Adrenal gland (tissue), 12 donors: ENCODE data around the gene CMBL. TPM values are rescaled to one million over a fixed set of nuclear protein-coding genes. Genes with fewer than 3 reads are reported as not detected.
"Not testable (repeated sequence)": the region's sequence is repeated elsewhere in the genome, so short reads cannot be mapped to it uniquely, and the experiment has no call there.

Source experiments
- DNase-seq, 7 donors: peaks; one replicate each; pipeline ENCODE4 v3.0.0-alpha.2; 2019 to 2020
- H3K27ac ChIP-seq, 5 donors: fragments of 200-600 bp; sonication (generic) in 4 of 5; 1 replicate in 3 of 5; 2 replicates in 2 of 5; pipeline versions ENCODE4 v1.5.1 to v1.8.0; 2016 to 2020; ENCODE audit warnings: mild to moderate bottlenecking in 1 of 5
- H3K27me3 ChIP-seq: fragments of 200-600 bp; 2 replicates; pipeline ENCODE4 v1.8.0; 2021
- H3K36me3 ChIP-seq, 2 donors: fragments of 200-600 bp; replicated peaks in 1 of 2; 1 replicate in 1 of 2; 2 replicates in 1 of 2; pipeline versions ENCODE4 v1.5.1 to v1.8.0; 2018 to 2022
- H3K4me1 ChIP-seq, 2 donors: fragments of 200-600 bp; replicated peaks in 1 of 2; 1 replicate in 1 of 2; 2 replicates in 1 of 2; pipeline versions ENCODE4 v1.5.1 to v1.8.0; 2018 to 2021
- H3K4me3 ChIP-seq, 4 donors: fragments of 200-600 bp; sonication (generic) in 3 of 4; one replicate each; pipeline ENCODE4 v1.5.1; 2016 to 2018
- H3K9me3 ChIP-seq, 3 donors: fragments of 200-600 bp; sonication (generic) in 1 of 3; replicated peaks in 1 of 3; 1 replicate in 2 of 3; 2 replicates in 1 of 3; pipeline versions ENCODE4 v1.5.1 to v1.8.0; 2016 to 2021
- CTCF ChIP-seq, 6 experiments: fragments of 450-650 bp in 4 of 6; fragments of 200-600 bp in 2 of 6; sonication (generic) in 1 of 6; IDR thresholded peaks; 1 replicate in 5 of 6; 2 replicates in 1 of 6; pipeline versions ENCODE4 v1.5.1 to v1.8.0; 2016 to 2021; ENCODE audit warnings: antibody characterized with exemption in 6 of 6, mild to moderate bottlenecking in 2 of 6, moderate library complexity in 1 of 6
- POLR2A ChIP-seq, 2 donors: fragments of 450-650 bp; IDR thresholded peaks; one replicate each; pipeline ENCODE4 v1.6.1; 2017; ENCODE audit warnings: antibody characterized with exemption in 2 of 2, mild to moderate bottlenecking in 2 of 2, moderate library complexity in 1 of 2
- WGBS, 4 donors: extraction: QIAGEN DNeasy Blood & Tissue Kit in 2 of 4; methylation state at CpG; one replicate each; pipeline versions ENCODE4 v1.1.5 to v1.1.7; 2013 to 2017; 5-methylcytosine and 5-hydroxymethylcytosine counted together
- intact Hi-C, 2 donors: fragments of 100-400 bp; cut with DNase I; formaldehyde crosslinking; loops; one replicate each; pipeline versions ENCODE4 v1.14.1 to v1.15.0; 2022 to 2023
- polyA plus RNA-seq, 3 donors: library from polyadenylated mRNA; stranded (reverse); fragments of 200-250 nt in 2 of 3; fragments of 350-450 nt in 1 of 3; fragmentation: Illumina TruSeq in 1 of 3; extraction: RNeasy Lipid Tissue Mini Kit (QIAGEN cat#74804) in 1 of 3; gene quantifications; one replicate each; pipeline ENCODE4 v1.2.3, GENCODE V29; 2013 to 2014
- total RNA-seq, 9 donors: library from RNA; depleted of rRNA in 4 of 9; stranded (reverse); fragments of >200 nt in 4 of 9; fragments of 120-200 nt in 1 of 9; fragmentation: NEBNext Ultra II Directional in 1 of 9; extraction: Animal tissue kit (Norgen Biotek cat#: 25700) in 1 of 9; gene quantifications; one replicate each; pipeline versions ENCODE4 v1.1.0 to v1.2.4, GENCODE V29; 2013 to 2023
- donor health status: healthy with polysubstance abuse.
- donor health status: Bipolar disorder and iron deficiency.
- donor health status: DM: yes; HTN: yes; CAD: no.
- donor health status: DM: no; HTN: no; CAD: no.
- donor health status: DM: no; HTN: no; CAD: no.
- donor health status: DM: yes; HTN: yes; CAD: no.

Gene CMBL
- total and polyA plus RNA-seq, 12 donors: 14.9 to 87.7 (median 28.9) TPM

DNA sequence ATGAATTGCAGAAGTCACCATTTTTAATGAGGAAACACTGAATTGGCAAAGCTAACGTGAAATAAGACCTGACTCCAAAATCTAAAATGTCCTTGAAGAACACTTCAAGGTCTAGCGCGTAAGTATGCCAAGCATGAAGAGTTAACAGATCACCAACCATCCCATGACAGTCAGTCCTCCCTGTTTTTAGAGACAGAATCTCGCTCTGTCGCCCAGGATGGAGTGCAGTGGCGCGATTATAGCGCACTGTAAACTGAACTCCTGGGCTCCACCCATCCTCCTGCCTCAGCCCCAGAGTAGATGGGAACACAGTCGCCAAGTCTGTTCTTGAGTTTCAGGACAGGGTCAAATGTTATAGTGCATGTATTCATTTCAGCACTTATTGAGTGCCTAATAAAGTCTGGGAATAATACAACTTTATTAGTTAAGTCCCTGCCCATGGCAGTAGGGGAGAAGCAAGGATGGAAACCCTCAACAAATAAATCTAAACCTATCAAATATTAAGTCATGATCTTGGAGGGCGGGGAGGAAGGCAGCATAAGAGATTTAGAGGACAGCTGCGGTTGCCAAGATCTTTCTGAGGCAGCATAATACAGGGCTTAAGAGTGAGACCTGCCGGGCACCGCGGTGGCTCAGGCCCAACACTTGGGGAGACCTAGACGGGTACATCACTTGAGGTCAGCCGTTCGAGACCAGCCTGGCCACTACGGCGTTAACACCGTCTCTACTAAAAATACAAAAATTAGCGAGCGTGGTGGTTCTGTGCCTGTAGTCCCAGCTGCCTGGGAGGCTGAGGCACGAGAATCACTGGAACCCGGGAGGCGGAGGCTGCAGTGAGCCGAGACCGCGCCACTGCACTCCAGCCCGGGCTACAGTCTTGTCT lies 59.1 kb downstream of the CMBL start:
- Histone ChIP-seq H3K27ac (peak overlapping the region in 4 of 5 donors; percentile 84 to 99 (median 92)), H3K4me3 (peak overlapping the region in 2 of 4 donors; percentile 74 to 75), H3K9me3 (no peaks in the 10 kb centered on the region), H3K4me1 (peaks cover 22 to 32% of the 10 kb centered on the region in 2 donors), H3K36me3 (no peaks in the 10 kb centered on the region), H3K27me3 (no peaks in the 10 kb centered on the region)
- peak in 1 of 7 donors; percentile 31 for DNase-seq
- WGBS, 4 donors: 58 to 65% (median 61%) methylated on average over 26 to 29 of the region's 29 CpGs
- intact Hi-C loops: no loop called here
- TF ChIP-seq CTCF (IDR thresholded peaks at IDR 0.05) (no peak), POLR2A (IDR thresholded peaks at IDR 0.05) (no peak)

- WGBS, 4 donors: 82 to 90% (median 87%) methylated on average over 4 of the region's 4 CpGs
- H3K4me1 ChIP-seq: peaks cover 22 to 23% of the 10 kb centered on the region in 2 donors
- H3K27ac ChIP-seq, H3K36me3 ChIP-seq, DNase-seq, H3K27me3 ChIP-seq, H3K9me3 ChIP-seq, H3K4me3 ChIP-seq, intact Hi-C loops: not testable (repeated sequence)
Measured at GRCh38 chr5:10247217-10247616, 60.5 kb downstream of the CMBL start.

- no peaks in the 10 kb centered on the region for H3K27me3 ChIP-seq
- TF ChIP-seq POLR2A (IDR thresholded peaks at IDR 0.05) (no peak), CTCF (IDR thresholded peaks at IDR 0.05) (no peak)
- peaks cover 18% of the 10 kb centered on the region in 2 donors for H3K4me1 ChIP-seq
- H3K4me3 ChIP-seq: no peak overlapping the region
- H3K36me3 ChIP-seq: no peaks in the 10 kb centered on the region
- 89 to 94% (median 93%) methylated on average over 3 of the region's 3 CpGs for WGBS, 4 donors
- intact Hi-C loops: no loop called here
- no peak overlapping the region for H3K27ac ChIP-seq
- no peaks in the 10 kb centered on the region for H3K9me3 ChIP-seq
- no peak for DNase-seq
Measured at GRCh38 chr5:10246761-10247160, 60.9 kb downstream of the CMBL start.

DNA sequence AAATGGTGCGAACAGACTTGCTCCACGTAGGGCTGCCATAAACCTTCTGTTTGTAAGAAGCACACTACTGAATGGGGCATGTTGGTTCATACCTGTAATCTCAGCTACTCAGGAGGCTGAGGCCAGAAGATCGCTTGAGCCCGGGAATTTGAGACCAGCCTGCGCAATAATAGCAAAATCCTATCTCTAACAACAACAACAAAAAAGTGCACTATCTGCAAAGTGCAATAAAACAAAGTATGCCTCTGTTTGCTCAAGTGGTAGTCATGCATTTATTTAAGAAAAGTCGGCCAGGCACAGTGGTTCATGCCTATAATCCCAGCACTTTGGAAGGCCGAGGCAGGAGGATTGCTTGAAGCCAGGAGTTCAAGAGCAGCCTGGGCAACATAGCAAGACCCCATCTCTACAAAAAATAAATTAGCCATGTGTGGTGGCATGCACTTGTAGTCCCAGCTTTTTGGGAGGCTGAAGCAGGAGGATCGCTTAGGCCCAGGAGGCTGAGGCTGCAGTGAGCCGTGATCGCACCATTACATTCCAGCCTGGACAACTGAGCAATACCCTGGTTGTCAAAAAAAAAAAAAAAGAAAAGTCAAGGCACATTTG lies 63.3 kb downstream of the CMBL start:
- Histone ChIP-seq H3K4me3 (no peak overlapping the region), H3K4me1 (peaks cover 9 to 10% of the 10 kb centered on the region in 2 donors), H3K36me3 (no peaks in the 10 kb centered on the region), H3K27me3 (no peaks in the 10 kb centered on the region), H3K9me3 (no peaks in the 10 kb centered on the region), H3K27ac (no peak overlapping the region)
- intact Hi-C loops: no loop called here
- TF ChIP-seq POLR2A (IDR thresholded peaks at IDR 0.05) (no peak), CTCF (IDR thresholded peaks at IDR 0.05) (no peak)
- DNase-seq: no peak
- 92 to 98% (median 97%) methylated on average over 10 of the region's 10 CpGs for WGBS, 4 donors
